Fibroblast of peridontal ligament (primary cell): Measurements from ENCODE around the gene ELMO3.

Source experiments
- DNase-seq: peaks from one replicate; pipeline ENCODE4 v3.0.0-alpha.2; 2010; ENCODE audit errors: extremely low read depth

The ELMO3 gene

GRCh38 chr16:67223992-67224391 is 25.1 kb downstream of the ELMO3 start:
- DNase-seq, result no peak

- DNase-seq, result no peak
Measured at GRCh38 chr16:67226295-67226803, 27.4 kb downstream of the ELMO3 start.

DNA sequence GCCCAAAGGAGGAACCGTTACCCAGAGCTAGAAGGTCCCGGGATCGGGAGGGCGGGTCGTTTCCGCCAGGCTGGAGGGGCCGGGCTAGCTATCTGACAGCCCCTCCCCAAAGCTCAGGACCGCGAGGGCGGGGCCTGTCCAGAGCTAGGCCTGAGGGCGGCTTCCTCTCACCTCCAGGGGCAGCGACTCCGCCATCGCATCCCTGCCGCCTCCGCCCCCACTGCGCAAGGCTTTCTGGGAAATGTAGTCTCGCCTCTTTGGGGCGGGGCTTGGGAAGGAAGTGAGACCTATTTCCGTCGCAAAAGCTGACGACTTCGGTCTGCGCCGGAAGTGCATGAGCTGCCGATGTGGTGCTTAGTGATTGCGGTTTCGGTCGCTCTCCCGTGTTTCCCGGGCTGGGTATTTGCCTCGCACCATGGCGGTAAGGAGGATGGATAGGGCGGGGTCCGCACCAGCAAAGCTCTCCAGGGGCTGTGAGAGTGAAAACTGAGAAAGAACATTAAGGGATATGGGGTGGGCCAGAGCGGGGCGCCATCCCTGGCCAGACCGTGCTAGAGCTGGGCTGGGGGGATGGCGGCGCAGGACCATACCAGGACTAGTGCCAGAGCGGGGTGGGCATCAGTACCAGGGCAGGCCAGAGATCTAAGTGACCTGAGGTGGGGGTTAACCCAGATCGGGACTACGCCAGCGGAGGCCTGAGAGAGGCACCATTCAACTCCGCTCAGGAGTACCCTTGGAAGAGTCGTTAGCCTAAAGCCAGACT is 28.1 kb downstream of the ELMO3 start, which contains the start of gene TMEM208:
TMEM208 (plus strand) TSS at position 327 of the 763 bp plus-strand sequence; CDS start at position 416, 89 bp downstream.
- DNase-seq, result peak; percentile 98

- DNase-seq, result no peak
Measured at GRCh38 chr16:67227567-67227921, 28.6 kb downstream of the ELMO3 start.

- DNase-seq, result no peak
Measured at GRCh38 chr16:67228034-67228785, 29.3 kb downstream of the ELMO3 start.

- DNase-seq, result no peak
Measured at GRCh38 chr16:67228905-67229304, 30.0 kb downstream of the ELMO3 start.

DNA sequence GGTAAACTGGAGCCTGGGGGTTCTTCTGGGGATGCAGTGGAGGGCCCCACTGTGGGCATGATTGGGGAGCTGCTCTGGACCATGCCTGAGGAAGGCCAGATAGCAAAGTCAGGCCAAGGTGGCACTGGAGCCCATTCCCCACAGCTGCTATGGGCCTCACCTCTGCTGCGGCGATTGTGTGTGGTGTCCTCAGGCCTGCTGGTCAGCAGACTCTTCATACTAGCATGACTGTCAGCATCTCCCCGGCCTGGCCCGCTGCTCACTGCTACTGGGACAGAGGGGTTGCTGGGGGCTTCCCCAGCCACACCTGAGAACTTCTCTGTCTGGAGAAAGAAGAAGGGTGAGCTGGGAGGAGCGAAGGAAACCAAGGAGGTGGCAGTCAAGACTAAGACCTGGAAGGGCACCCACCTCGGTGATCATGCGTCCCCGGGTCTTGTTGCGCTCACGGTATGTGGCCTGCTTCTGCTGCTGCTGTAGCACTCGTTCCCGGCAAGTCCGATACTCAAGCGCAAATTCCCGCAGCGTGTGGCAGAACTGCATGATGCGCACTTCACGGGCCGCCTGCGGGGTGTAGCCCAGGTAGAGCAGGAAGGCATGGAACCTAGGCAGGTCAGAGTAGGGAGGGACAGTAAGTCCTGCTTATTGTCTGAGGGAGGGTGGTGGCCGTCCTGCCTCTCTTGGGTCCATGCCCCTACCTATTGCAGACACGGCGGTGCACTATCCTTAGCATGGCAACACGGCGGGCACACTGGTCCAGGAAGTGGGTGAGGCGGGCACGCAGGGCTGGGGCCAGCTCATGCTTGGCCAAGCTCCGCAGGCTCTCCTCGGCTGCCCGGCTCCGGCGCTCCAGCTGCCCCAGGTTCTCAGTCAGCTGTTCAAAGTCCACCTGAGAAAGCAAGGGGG is 31.2 kb downstream of the ELMO3 start:
- no peak for DNase-seq

- no peak for DNase-seq
Measured at GRCh38 chr16:67230809-67231660, 32.1 kb downstream of the ELMO3 start.

DNA sequence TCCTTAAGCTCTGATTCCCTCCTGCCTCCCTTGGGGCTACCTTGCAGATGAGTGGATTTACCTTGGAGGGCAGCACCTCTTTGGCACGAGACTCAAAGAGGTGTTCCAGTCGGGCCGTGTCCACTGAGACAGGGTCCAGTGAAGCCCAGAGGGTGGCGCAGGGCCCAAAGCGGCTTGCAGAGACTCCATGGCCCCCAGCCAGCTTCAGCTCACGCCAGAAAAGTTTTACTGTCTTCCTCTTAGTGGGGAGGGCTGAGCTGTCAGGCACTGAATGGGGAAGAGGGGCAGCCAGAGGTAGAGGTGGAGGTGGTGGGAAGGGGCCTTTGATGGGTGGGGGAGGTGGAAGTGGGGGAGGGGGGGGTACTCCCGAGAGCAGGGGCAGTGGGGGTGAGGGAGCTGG is 34.7 kb downstream of the ELMO3 start:
- DNase-seq, result no peak

DNA sequence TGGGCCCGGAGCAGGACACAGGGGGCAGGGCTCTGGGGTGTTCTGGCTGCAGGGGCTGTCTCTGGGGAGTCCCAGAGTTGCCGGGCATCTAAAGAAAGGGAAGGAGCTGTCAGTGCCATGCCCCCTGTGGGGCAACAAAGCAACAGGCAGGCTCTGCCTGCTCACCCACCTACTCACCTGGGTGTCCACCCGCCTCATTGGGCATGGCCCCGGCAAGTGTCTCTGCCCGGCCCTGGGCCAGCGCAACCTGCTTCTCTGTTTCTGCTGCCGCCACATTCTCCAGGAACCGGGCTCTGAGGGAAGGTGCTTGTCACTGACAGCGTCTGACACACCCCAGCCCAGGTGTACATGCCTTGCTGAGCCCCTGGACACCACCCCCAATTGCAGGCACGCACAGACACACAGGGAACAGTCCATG is 35.3 kb downstream of the ELMO3 start:
- no peak for DNase-seq

DNA sequence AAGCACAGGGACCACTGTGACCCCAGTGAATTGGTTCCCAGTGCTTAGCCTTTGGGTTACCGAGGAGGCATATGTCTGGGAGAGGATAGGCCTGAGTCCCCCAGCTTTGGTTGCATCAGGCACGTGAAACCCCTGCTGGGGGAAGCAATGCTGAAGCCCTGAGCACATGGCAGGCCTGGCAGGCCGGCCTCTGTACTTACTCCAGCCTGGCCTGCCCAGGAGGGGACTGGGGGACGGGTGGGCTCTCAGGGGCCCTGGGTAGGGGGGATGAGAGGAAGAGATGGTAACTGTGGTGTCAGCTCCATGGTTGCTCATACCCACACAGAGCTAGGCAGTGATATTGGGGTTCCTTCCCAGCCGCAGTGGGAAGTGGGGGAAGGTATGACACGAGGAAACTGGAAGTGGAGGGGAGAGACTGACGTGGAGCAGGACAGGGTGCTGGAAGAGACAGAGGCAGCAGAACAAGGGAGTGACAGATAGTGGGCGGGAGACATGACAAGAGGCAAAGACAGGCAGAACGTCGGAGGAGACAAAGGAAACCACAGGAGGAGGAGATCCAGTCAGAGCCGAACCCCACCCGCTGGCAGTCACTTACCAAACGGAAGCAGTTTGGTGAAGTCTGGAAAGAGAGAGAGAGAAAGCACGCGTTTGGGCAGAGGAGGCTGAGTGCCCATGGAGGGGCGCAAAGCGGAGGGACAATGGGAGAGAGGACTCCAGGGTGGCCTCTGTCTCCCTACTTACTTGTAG is 37.1 kb downstream of the ELMO3 start:
- no peak for DNase-seq

DNA sequence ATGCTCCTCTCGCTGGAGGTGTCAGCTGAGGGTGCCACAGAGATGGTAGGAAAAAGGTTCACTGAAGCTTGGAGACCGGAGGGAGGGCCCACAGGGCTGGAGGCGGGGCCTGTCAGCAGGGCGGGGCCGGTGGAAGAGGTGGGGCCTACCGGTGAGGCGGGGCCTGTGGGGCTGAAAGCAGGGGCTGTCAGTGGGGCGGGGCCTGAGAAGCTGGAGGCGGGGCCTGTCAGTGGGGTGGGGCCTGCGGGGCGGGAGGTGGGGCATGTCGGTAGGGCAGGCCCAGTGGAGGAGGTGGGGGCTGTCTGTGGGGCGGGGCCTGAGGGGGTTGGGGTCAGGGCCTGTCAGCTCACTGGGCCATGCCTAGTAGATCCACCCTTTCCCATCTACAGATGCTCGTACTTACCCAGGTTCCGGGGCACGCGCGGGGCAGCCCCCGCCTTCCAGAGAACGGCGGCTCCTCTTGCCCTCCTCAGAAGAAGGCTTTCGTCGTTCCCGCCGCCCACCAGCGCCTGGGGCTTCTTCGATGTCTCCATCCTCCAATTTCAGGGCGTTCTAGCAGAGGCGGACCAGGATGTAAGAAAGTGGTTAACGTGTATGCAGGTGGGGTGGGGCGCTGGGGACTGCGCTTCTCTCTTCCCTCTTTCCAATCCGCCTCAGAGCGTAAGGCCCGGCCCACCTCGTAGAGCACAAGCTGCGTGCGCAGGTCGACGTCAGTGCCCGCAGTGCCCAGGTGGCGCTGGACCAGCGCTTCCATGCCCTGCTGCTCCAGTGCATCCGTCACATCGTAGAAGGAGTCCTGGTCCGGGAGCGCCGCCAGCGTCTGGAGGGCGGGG is 37.8 kb downstream of the ELMO3 start:
- DNase-seq, result no peak

DNA sequence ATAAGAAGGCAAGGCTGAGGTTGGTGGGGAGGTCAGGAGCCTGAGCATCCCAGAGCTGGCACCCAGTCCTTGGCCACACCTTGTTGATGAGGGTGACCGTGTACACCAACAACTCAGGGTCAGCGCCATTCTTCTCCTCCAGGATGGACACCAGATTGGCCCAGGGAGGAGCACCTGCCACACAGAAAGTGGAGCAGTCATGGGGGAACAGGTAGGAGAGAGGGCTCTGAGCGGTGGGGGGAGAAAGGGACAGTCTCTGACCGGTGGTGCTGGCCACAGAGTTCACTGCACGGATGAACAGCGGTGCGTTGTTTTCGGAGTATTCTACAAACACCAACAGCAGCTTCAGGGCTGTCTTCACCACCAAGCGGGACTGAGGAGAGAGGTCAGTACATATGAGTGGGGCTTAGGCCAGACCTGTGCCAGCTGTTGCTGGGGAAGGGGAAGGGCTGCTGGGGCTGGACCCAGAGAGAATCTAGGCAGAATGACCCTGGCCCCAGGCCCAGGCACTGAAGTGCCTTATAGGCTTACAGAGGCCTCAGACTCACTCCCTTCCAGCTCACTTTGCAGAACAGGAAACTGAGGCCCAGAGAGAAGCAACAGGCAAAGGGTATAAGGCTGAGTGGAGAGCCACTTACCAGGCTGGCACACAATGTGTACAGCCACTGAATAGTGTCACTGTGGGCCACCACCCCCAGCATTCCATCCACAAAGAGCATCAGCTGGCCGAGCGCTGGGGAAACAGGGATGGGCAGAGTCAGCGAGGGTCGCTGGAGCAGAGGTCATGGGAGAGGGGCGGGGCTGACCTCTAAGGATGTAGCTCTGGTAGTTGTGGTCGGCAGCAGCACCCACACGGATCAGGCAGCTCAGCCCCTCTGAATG is 38.7 kb downstream of the ELMO3 start:
- no peak for DNase-seq

GRCh38 chr16:67238278-67238575 is 39.3 kb downstream of the ELMO3 start:
- DNase-seq, result no peak

- no peak for DNase-seq
Measured at GRCh38 chr16:67238806-67239470, 40.0 kb downstream of the ELMO3 start.

DNA sequence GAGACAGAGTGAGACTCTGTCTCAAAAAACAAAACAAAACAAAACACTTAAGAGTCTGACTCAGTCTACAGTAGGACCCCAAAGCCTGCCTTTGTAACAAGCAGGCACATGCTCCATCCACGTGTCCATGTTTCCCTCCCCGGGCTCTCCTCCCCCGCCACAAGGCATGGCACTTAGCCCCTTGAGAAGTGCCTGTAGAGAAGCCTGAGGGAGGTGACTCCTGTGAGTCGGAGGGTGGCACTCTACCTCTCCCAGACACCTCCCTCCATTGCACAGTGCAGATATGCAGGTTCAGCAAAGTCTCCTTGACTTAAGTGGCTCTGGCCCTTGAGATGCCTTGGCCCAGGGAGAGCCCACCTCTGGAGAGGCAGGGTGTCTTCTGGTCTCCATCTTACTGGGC is 41.6 kb downstream of the ELMO3 start:
- no peak for DNase-seq

GRCh38 chr16:67241008-67241900 is 42.3 kb downstream of the ELMO3 start:
- DNase-seq, result peak; percentile 74
